Activated T-helper 2 cell treated with anti-CD3 and anti-CD28 coated beads, Interferon-gamma antibody, Interleukin-2, Interleukin-4, amounts not matched to agents 10 μg/mL and 5 μg/mL and 100 μg/mL, durations not matched to agents 14 hours and 24 hours and 36 hours (primary cell): ENCODE data around the gene HDAC5. TPM values are rescaled to one million over a fixed set of nuclear protein-coding genes. Genes with fewer than 3 reads are reported as not detected.

Experiments
- DNase-seq: peaks from one replicate; pipeline ENCODE4 v3.0.0; 2021; ENCODE audit warnings: low spot score
- H3K27ac Mint-ChIP-seq: one replicate; pipeline ENCODE4 v1.8.0; 2021; ENCODE audit warnings: mixed read lengths
- H3K27me3 Mint-ChIP-seq: one replicate; pipeline ENCODE4 v1.8.0; 2021; ENCODE audit warnings: low read depth, mixed read lengths
- H3K36me3 Mint-ChIP-seq: one replicate; pipeline ENCODE4 v1.8.0; 2021; ENCODE audit warnings: low read depth, mixed read lengths
- H3K4me1 Mint-ChIP-seq: one replicate; pipeline ENCODE4 v1.8.0; 2021; ENCODE audit warnings: low read depth, mixed read lengths
- H3K4me3 Mint-ChIP-seq: one replicate; pipeline ENCODE4 v1.8.0; 2021; ENCODE audit warnings: low read depth, mild to moderate bottlenecking, moderate library complexity, mixed read lengths
- H3K9me3 Mint-ChIP-seq: one replicate; pipeline ENCODE4 v1.8.0; 2021; ENCODE audit warnings: mixed read lengths
- intact Hi-C: fragments of 100-400 bp; cut with micrococcal nuclease; formaldehyde crosslinking; loops from one replicate; pipeline ENCODE4 v1.15.1; 2023
- total RNA-seq: library from RNA; stranded (reverse); gene quantifications from 2 replicates; pipeline ENCODE4 v1.2.3, GENCODE V29; 2022

HDAC5 gene
- total RNA-seq, 1 donor from 2014 or later = 18.7 TPM

DNA sequence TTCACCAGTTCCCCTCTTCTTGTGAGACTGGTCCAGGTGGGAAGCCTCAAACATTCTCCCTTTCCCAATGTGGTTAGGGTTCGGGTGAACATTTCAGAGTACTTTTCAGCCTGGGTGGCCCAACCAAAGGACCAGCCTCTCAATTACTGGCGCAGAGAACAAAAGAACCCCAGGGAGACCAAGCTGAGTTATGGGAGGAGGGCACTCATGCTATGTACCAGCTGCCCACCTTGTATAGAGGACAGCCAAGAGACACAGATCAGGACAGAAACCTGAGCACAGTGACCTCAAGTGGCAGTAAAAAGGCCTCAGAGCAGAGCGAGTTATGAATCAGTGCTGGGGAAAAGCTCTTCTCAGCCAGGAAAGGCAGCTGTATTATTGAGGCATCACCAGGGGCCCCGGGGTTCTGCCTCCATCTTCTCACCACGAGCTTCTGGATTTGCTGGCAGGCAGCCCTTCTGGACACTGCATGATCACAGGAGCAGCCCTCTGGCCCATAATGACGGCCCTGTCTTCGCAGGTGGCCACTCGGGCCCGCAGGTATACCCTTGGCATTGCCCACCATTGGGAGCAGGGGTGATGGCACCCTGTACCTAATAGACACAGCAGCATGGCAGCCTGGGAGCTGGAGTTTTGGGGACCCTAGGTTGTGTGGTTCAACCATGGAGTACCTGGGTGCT, 49.1 kb downstream of the HDAC5 start:
- no peak overlapping the region for H3K4me3 Mint-ChIP-seq
- H3K27ac Mint-ChIP-seq = no peak overlapping the region
- DNase-seq = no peak
- H3K27me3 Mint-ChIP-seq = no peaks in the 10 kb centered on the region
- H3K4me1 Mint-ChIP-seq = peaks cover 18% of the 10 kb centered on the region
- intact Hi-C loops = loop anchor here (5.0 kb wide), 2 partner anchors 48 to 68 kb away; partner anchors contain the start of genes HDAC5 and HROB
- H3K36me3 Mint-ChIP-seq = peaks cover 19% of the 10 kb centered on the region
- H3K9me3 Mint-ChIP-seq = no peaks in the 10 kb centered on the region

GRCh38 chr17:44071772-44072171, 51.7 kb downstream of the HDAC5 start:
- intact Hi-C loops = loop anchor here (2.0 to 5.0 kb wide), 4 partner anchors 15 to 71 kb away; partner anchors contain the start of genes HDAC5 and HROB
- Mint-ChIP-seq H3K27me3 (no peaks in the 10 kb centered on the region), H3K9me3 (no peaks in the 10 kb centered on the region), H3K36me3 (peaks cover 16% of the 10 kb centered on the region), H3K27ac (peak overlapping the region; percentile 79), H3K4me1 (peaks cover 18% of the 10 kb centered on the region), H3K4me3 (peak overlapping the region; percentile 92)
- no peak for DNase-seq

GRCh38 chr17:44071198-44071520, 52.3 kb downstream of the HDAC5 start:
- Mint-ChIP-seq H3K36me3 (peaks cover 10% of the 10 kb centered on the region), H3K4me1 (peaks cover 18% of the 10 kb centered on the region), H3K9me3 (no peaks in the 10 kb centered on the region), H3K4me3 (peak overlapping the region; percentile 92), H3K27me3 (no peaks in the 10 kb centered on the region), H3K27ac (peak overlapping the region; percentile 92)
- intact Hi-C loops = loop anchor here (2.0 to 5.0 kb wide), 4 partner anchors 16 to 71 kb away; partner anchors contain the start of genes HDAC5 and HROB
- DNase-seq = no peak

DNA sequence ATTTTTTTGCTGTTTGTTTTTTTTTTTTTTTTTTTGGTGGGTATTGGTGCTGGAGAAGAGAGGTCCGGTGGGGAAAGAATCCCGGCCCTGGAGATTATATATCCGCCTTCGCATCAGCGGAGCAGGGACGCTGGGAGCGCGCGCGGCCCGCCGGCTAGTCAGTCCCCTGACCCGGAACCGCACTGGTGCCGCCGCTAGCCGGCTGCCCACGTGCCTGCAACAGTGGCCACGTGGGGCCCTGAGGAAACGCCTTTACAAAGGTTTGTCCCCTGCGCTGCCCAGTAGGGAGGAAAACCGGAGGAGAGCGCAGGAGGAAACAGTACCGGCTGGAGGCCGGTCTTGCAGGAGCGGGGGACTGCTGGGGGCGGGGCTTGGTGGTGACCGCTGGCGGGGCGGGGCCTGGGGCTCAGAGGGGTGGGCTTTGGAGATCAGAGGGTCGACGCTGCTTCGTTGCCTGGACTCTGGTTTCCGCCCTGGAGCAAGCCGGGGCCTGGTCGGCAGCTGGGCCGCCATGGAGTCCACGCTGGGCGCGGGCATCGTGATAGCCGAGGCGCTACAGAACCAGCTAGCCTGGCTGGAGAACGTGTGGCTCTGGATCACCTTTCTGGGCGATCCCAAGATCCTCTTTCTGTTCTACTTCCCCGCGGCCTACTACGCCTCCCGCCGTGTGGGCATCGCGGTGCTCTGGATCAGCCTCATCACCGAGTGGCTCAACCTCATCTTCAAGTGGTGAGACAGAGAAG, 52.8 kb downstream of the HDAC5 start, which contains the start of gene G6PC3:
Gene G6PC3, plus strand, starts transcription at position 281 of the 743 bp plus-strand sequence. Its CDS starts 231 bp downstream, at position 512.
- H3K27ac Mint-ChIP-seq = peak within 1 kb of the TSS; percentile 92
- peaks cover 14% of the 10 kb centered on the region for H3K36me3 Mint-ChIP-seq
- H3K4me3 Mint-ChIP-seq = peak within 1 kb of the TSS; percentile 92
- no peaks in the 10 kb centered on the region for H3K27me3 Mint-ChIP-seq
- intact Hi-C loops = loop anchor here (2.0 to 5.0 kb wide), 4 partner anchors 16 to 72 kb away; partner anchors contain the start of genes HDAC5 and HROB
- H3K9me3 Mint-ChIP-seq = no peaks in the 10 kb centered on the region
- H3K4me1 Mint-ChIP-seq = peaks cover 20% of the 10 kb centered on the region
- peak; percentile 77 for DNase-seq

GRCh38 chr17:44069974-44070454, 53.4 kb downstream of the HDAC5 start:
- H3K27ac Mint-ChIP-seq = peak overlapping the region; percentile 92
- H3K4me3 Mint-ChIP-seq = peak overlapping the region; percentile 92
- intact Hi-C loops = loop anchor here (2.0 to 5.0 kb wide), 4 partner anchors 17 to 72 kb away; partner anchors contain the start of genes HDAC5 and HROB
- no peaks in the 10 kb centered on the region for H3K9me3 Mint-ChIP-seq
- H3K27me3 Mint-ChIP-seq = no peaks in the 10 kb centered on the region
- peaks cover 24% of the 10 kb centered on the region for H3K4me1 Mint-ChIP-seq
- no peak for DNase-seq
- peaks cover 18% of the 10 kb centered on the region for H3K36me3 Mint-ChIP-seq

DNA sequence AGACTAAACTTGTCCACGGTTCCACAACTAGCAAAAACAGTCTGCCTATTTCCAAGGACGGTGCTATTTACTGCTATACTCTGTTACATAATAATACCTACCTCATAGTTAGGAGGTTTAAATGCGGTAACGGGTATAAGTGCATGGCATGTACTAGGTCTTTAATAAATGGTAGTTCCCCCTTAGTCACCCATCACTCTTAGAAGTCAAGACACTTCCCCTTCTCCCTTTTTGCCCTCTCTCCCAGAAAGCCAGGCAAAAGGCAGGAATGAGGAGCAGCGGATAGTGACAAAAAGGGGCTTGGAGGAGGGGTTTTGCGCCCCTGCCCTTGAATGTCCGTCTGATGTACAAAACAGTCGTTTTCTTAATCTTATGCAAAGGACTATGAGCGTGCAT, 55.9 kb downstream of the HDAC5 start:
- intact Hi-C loops = no loop called here
- H3K27ac Mint-ChIP-seq = no peak overlapping the region
- no peak for DNase-seq
- H3K4me3 Mint-ChIP-seq = no peak overlapping the region
- H3K4me1 Mint-ChIP-seq = peaks cover 35% of the 10 kb centered on the region
- no peaks in the 10 kb centered on the region for H3K9me3 Mint-ChIP-seq
- peaks cover 32% of the 10 kb centered on the region for H3K36me3 Mint-ChIP-seq
- no peaks in the 10 kb centered on the region for H3K27me3 Mint-ChIP-seq

DNA sequence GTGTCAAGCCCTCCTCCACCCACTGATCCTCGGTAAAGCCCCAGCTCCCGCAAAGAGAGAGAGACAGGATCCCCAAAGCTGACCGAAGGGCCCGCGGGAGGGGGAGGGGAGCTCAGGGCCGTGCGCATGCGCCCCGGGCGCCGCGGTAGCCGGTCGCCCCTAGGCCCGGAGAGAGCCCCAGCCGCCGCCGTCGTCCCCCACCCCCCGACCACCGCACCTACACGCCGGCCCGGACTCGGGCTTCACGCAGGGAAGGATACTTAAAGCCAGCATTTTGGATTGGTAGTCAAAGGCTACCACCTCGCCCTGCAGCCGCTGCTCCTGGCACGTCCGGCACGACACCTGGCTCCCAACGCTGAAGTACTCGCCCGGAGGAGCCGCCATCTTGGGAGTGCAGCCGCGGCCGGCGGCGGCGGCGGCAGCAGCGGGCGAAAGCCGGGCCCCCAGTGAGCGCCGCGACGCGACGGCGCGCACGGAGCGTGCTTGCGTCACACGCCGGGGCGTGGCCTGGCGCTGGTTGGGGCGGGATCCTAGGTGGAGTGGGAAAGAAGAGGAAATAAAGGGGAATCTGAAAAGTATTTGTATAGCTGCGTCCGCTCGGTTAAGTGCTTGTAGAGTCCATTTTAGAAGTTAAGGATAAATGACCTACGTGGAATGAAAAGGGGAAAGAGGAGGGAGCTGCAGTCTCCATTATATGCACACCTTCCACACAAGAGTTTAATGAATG, 57.1 kb downstream of the HDAC5 start, which contains the start of gene LSM12:
Gene LSM12, minus strand, starts transcription at position 468 of the 727 bp plus-strand sequence. Its CDS starts 84 bp downstream, at position 384.
- peaks cover 38% of the 10 kb centered on the region for H3K36me3 Mint-ChIP-seq
- peaks cover 33% of the 10 kb centered on the region for H3K4me1 Mint-ChIP-seq
- no peaks in the 10 kb centered on the region for H3K9me3 Mint-ChIP-seq
- H3K4me3 Mint-ChIP-seq = peak within 1 kb of the TSS; percentile 98
- peak; percentile 89 for DNase-seq
- intact Hi-C loops = no loop called here
- no peaks in the 10 kb centered on the region for H3K27me3 Mint-ChIP-seq
- H3K27ac Mint-ChIP-seq = peak within 1 kb of the TSS; percentile 92

GRCh38 chr17:44065668-44066203, 57.7 kb downstream of the HDAC5 start:
- Mint-ChIP-seq H3K4me1 (peaks cover 32% of the 10 kb centered on the region), H3K27me3 (no peaks in the 10 kb centered on the region), H3K4me3 (peak overlapping the region; percentile 98), H3K36me3 (peaks cover 42% of the 10 kb centered on the region), H3K9me3 (no peaks in the 10 kb centered on the region), H3K27ac (peak overlapping the region; percentile 92)
- peak; percentile 19 for DNase-seq
- intact Hi-C loops = no loop called here

DNA sequence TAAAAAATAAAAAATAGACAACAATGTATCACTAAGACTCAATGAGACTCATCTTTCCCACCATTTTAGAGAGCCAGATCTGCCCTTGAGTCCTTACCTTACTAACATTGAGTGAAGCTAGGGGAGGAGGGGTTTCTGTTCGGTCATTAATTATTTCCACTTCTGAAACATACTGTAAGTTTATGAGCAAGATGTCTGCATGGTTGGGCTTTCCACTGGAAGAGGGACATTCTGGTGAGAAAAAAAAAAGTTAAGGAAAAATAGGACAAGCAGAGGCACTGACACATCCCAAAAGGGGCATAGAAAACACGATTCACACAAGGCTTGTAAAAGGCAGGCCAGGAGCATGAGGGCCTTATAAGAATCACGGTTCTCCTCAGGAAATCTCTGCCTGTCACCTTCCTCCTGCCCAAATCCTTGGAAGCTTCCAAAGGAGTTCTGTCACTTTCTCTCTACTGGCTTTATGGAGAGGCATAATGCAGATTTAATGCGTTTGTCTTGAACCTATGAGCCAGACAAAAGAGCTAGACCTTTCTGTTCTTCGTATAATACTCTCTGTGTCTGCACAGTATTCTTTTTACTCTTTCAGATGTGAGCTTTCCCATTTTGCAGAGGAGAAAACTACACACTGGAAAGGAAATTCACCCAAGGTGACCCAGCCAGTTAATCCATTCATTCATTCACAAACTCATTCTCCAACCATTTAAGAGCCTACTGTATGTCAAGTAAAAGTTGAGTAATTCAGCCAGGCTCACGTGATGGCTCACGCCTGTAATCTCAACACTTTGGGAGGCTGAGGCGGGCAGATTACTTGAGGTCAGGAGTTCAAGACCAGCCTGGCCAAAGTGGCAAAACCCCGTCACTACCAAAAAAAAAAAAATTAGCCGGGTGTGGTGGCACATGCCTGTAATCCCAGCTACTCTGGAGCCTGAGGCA, 59.5 kb downstream of the HDAC5 start:
- H3K27ac Mint-ChIP-seq = peak overlapping the region; percentile 16
- DNase-seq = no peak
- H3K36me3 Mint-ChIP-seq = peaks cover 57% of the 10 kb centered on the region
- peaks cover 26% of the 10 kb centered on the region for H3K4me1 Mint-ChIP-seq
- no peaks in the 10 kb centered on the region for H3K9me3 Mint-ChIP-seq
- H3K27me3 Mint-ChIP-seq = no peaks in the 10 kb centered on the region
- intact Hi-C loops = no loop called here
- H3K4me3 Mint-ChIP-seq = peak overlapping the region; percentile 30

GRCh38 chr17:44062871-44063270, 60.6 kb downstream of the HDAC5 start:
- DNase-seq = no peak
- peaks cover 26% of the 10 kb centered on the region for H3K4me1 Mint-ChIP-seq
- no peaks in the 10 kb centered on the region for H3K9me3 Mint-ChIP-seq
- peaks cover 66% of the 10 kb centered on the region for H3K36me3 Mint-ChIP-seq
- intact Hi-C loops = no loop called here
- H3K27me3 Mint-ChIP-seq = no peaks in the 10 kb centered on the region
- no peak overlapping the region for H3K27ac Mint-ChIP-seq
- no peak overlapping the region for H3K4me3 Mint-ChIP-seq

DNA sequence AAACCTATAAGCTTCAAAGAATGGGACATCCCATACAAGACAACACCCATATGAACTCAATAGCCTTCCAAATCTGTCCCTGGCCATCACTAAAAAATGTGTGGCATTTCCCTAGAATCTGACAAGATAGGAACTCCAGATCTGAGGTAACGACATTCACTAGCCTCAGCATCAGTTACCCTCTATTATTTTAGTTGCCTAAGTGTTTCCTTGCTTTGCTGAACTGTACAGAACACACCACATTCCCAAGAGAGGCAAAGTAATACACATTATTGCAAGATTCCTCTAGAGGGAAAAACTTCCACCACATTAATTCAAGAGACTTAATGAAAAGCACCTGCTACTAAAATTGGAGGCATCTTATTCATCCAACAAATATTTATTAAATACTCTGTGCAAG, 62.0 kb downstream of the HDAC5 start:
- DNase-seq = no peak
- Mint-ChIP-seq H3K9me3 (no peaks in the 10 kb centered on the region), H3K4me3 (no peak overlapping the region), H3K27me3 (no peaks in the 10 kb centered on the region), H3K36me3 (peaks cover 70% of the 10 kb centered on the region), H3K4me1 (peaks cover 26% of the 10 kb centered on the region), H3K27ac (no peak overlapping the region)
- intact Hi-C loops = no loop called here
